Left ventricle myocardium superior (tissue), 1 donor: ENCODE data around the gene CFAP70. TPM values are rescaled to one million over a fixed set of nuclear protein-coding genes. Genes with fewer than 3 reads are reported as not detected.
"Not testable (repeated sequence)": the region's sequence is repeated elsewhere in the genome, so short reads cannot be mapped to it uniquely, and the experiment has no call there.

Experiments used
- ATAC-seq: fragments of 200-7000 bp; cut with Tn5 transposase; one replicate; pipeline ENCODE4 v1.9.1; 2020; ENCODE audit warnings: mild to moderate bottlenecking, moderate library complexity
- DNase-seq: peaks from one replicate; pipeline ENCODE4 v3.0.0-alpha.2; 2020
- intact Hi-C: fragments of 100-400 bp; cut with micrococcal nuclease; formaldehyde crosslinking; loops from one replicate; pipeline ENCODE4 v1.11.0; 2022
- total RNA-seq: library from RNA; stranded (reverse); fragmentation: NEBNext Ultra II Directional; extraction: Animal tissue kit (Norgen Biotek cat#: 25700); gene quantifications from one replicate; pipeline ENCODE4 v1.2.1, GENCODE V29; 2021
- donor health status: DM: no; HTN: yes; CAD: no; lungs with severe emphysema.

The CFAP70 gene
- total RNA-seq, 1 donor from 2014 or later, result 1.7 TPM

DNA sequence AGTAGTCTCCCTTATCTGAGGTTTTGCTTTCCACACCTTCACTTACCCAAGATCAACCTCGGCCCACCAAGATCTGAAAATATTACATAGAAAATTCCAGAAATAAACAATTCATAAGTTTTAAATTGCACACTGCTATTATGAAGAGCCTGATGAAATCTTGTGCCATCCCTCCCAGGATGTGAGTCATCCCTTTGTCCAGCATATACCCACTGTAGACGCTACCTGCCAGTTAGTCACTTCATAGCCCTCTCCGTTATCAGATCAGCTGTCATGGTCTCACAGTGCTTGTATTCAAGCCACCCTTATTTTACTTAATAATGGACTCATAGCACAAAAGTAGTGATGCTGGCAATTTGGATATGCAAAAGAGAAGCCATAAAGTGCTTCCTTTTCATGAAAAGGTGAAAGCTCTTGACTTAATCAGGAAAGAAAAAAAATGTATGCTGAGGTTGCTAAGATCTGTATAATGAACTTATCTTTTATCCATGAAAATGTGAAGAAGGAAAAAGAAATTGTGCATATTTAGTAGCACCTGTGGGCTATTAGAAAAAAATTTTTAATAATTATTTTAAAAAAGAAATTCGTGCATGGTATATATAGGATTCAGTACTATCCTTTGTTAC, 96.4 kb downstream of the CFAP70 start:
- ATAC-seq, result no peak
- intact Hi-C loops, result no loop called here
- DNase-seq, result no peak

DNA sequence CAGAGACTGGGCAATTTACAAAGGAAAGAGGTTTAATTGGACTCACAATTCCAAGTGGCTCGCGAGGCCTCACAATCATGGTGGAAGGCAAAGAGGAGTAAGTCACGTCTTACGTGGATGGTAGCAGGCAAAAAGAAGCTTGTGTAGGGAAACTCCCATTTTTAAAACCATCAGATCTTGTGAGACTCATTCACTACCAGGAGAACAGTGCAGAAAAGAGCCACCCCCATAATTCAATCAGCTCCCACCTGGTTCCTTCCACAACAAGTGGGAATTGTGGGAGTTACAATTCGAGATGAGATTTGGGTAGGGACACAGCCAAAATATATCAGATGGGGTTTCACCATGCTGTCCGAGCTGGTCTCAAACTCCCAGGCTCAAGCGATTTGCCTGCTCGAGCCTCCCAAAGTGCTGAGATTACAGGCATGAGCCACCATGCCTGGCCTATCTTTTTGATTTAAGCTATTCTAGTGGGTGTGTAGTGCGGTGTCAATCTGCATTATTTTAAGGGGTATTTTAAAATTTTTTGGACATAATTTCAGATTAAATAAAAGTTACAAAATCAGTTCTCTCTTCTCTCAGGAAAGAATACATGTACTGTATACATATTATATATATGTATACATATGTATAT, 97.2 kb downstream of the CFAP70 start:
- no peak for DNase-seq
- no peak for ATAC-seq
- intact Hi-C loops, result no loop called here

- ATAC-seq, DNase-seq, intact Hi-C loops: not testable (repeated sequence)
These were observed 100.1 kb downstream of the CFAP70 start for GRCh38 chr10:73258612-73259011.

GRCh38 chr10:73253225-73253555, 105.5 kb downstream of the CFAP70 start:
- peak; percentile 2 for ATAC-seq
- no peak for DNase-seq
- intact Hi-C loops, result no loop called here

DNA sequence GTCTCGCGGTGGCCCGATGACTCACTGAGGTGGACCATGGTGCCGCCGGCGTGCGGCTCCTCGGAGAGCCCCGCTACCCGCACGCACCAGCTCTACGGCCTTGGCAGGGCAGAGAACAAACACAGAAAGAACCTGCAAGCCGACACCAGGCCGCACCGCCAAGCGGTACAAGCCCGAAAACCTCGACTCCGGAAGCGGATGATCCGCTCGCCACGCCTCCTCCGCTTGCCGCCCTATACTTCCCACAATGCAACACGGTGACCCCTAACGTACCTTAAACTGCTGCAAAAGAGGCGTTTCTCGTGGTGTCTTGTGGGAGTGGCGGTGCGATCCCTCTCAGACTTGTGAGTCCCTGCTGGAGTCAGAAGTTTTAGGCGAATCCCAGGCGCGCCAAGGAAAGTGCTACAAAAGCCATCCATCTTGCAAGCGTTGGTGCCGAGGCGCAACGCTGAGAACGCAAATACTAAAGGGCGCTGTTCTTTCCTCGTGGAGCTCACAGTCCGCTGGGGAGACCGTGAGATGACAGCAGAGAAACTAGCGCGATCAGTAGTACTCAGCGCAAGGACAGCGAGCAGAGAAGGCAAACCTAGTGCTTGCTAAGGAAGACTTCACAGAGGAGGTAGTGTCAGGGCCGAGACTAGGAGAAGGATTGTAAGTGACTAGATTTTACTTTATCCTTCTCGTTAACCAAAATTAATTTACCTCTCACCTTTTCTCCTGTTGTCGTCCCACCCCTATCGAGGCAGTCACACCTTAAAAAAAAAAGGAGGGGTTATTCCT, 106.0 kb downstream of the CFAP70 start, which contains the start of gene MRPS16:
Gene MRPS16 (minus strand): TSS at position 200 of the 780 bp plus-strand sequence. CDS start 162 bp downstream, at position 38.
- intact Hi-C loops, result no loop called here
- ATAC-seq (peak; percentile 98), DNase-seq (peak; percentile 93)

GRCh38 chr10:73251683-73252444, 106.8 kb downstream of the CFAP70 start:
- intact Hi-C loops, result no loop called here
- DNase-seq (no peak), ATAC-seq (peak; percentile 68)

DNA sequence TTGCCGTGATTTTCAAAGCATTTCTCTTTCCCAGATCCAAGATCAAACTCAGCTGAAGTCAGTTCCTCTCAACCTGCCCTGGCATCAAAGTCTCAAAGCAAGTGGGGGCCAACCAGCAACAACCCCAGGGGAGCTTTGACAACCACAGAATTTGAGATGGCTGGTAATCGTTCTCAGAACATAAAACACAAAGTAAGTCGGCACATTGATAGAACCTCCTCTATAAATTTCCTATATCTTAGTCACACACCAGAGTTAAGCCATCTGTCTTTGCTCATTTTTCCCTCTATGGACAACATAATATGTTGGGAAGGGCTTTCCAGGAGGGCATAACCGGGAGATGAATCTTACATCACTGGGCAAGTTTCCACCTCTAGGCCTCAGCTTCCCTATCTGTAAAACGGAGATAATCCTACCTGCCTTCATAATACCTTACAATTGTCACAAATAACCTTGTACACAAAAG, 110.4 kb downstream of the CFAP70 start:
- ATAC-seq, result no peak
- intact Hi-C loops, result no loop called here
- DNase-seq, result no peak

GRCh38 chr10:73247509-73248258, 111.0 kb downstream of the CFAP70 start:
- ATAC-seq, result no peak
- intact Hi-C loops, result no loop called here
- no peak for DNase-seq

DNA sequence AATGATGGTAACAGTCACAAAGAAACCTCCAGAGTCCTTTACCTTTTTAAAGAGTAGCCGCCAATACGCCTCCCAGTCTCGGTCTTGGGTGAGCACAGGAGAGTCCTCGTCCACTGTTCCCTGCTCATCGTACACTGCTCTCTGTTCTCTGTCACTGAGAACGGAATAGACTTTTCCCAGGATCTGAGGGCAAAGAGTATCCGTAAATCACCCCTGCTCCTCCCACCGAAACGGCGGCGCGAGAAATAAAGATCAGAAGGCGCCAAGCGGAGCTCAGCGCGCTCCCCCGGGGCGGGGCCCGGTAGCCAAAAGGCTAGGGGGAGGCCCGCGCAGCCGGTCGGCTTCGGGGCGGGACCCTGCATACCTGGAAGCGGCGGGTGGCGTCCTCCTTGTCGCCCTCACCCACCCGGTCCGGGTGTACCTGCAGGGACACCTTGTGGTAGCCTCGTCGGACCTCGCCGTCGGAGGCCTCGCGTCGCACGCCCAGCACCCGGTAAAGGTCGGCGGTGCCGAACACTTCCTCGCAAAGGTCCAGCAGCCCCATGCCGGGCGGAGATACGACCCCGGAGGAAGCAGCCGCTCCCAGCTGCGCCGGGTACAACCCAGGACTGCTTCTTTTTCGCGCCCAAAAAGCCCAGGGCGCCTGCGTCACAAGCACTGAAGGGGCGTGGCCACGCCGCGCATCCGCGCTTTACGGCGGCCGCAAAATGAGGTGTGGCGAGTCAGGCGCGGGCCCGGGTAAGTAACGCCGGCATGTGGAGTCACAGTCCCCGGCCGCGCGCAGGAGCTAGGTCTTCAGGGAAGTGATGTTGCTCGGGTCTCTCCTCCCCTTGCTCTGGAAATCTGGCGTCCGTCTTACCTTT, 111.8 kb downstream of the CFAP70 start, which contains the start of gene DNAJC9:
Gene DNAJC9 (minus strand): TSS at position 610 of the 863 bp plus-strand sequence. CDS start 66 bp downstream, at position 544.
- peak; percentile 99 for DNase-seq
- peak; percentile 95 for ATAC-seq
- intact Hi-C loops, result no loop called here

DNA sequence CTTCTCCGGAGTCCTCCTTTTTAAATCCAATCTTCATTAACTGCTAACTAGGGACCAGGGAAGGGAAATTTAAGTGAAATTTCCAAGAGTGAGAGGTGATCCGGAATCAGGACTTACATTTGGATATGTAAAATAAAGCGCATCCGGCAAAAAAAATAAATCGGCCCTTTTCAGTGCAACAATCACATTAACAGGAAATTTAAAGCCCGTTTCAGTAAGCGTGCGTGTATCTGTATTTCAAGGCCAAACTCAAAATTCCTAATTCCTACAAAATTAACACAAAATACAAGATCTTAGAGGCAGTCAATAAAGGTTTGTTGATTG, 112.4 kb downstream of the CFAP70 start:
- ATAC-seq, result no peak
- DNase-seq, result no peak
- intact Hi-C loops, result no loop called here

DNA sequence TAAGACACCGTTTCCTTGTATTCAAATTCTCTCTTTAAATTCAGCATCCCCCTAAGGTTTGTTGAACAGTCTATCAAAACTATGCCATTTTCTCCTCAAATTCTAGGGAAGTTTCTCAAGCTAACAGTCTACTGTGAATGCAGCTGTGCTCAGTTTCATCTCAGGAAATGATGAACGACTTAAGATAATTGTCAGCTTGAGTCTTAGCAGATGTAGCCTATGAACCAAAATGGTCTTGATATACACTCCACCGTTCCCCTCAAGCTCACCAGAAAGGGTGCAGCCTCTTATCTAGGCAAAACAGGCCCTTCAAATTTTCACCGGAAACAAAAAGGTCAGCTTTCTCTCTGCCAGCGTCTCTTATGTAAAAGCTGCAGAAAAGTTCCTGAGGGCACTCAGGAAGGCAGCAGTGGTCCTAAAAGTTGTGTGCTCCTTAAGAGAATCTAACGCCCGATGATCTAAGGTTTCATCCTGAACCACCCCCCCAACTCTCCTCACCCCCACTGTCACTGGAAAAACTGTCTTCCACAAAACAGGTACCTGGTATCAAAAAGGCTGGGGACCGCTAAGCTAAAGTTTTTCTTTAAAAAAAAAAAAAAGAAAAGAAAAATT, 113.7 kb downstream of the CFAP70 start:
- intact Hi-C loops, result no loop called here
- no peak for DNase-seq
- ATAC-seq, result no peak

- no peak for ATAC-seq
- intact Hi-C loops, result no loop called here
- DNase-seq, result no peak
These were observed 118.8 kb downstream of the CFAP70 start for GRCh38 chr10:73239908-73240307.

- DNase-seq (no peak), ATAC-seq (no peak)
- intact Hi-C loops, result no loop called here
These were observed 119.6 kb downstream of the CFAP70 start for GRCh38 chr10:73238990-73239566.

- intact Hi-C loops, result no loop called here
- DNase-seq (no peak), ATAC-seq (peak; percentile 57)
These were observed 124.0 kb downstream of the CFAP70 start for GRCh38 chr10:73234695-73235094.

DNA sequence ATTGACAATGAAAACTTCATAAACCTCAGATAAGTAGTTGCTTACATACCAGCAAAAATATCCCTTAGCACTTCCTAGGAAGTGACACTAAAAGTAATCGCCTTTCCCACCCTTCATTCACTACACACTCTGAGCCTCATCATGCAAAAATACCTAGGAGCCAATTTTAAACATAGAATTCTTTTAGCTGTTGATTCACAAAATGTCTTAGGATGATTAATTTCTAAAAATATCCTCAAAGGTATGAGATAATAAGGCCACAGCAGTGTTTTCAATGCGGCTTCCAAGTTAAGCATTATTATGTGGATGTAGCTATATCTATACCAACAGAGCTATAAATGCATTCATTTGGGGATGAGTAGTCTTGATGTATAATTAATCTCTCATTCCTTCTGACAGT, 124.8 kb downstream of the CFAP70 start:
- ATAC-seq (peak; percentile 36), DNase-seq (no peak)
- intact Hi-C loops, result no loop called here

GRCh38 chr10:73232887-73233286, 125.8 kb downstream of the CFAP70 start:
- ATAC-seq (no peak), DNase-seq (no peak)
- intact Hi-C loops, result no loop called here

DNA sequence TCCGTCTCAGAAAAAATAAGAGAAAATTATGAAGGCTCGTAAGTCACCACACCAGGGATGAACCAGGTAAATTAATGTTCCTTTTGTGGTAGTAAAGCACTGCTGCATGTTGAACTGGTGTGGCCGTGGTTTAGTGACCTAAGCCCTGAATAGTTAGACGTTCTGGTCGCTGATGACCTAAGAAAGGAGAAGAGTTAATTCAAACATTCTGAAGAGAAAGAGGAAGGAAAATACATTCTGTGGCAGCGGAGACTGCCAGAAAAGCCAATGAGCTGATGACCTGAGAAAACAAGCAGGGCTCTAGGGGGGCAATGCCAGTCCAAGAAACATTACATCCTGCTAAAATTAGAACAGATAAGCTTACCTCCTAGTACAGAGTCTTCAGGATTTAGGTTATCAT, 129.1 kb downstream of the CFAP70 start:
- DNase-seq, result no peak
- no peak for ATAC-seq
- intact Hi-C loops, result no loop called here
